ENCODE data around the gene KANSL1L. TPM values are rescaled to one million over a fixed set of nuclear protein-coding genes. Genes with fewer than 3 reads are reported as not detected.

KANSL1L gene
- total and polyA plus RNA-seq, 2 donors (not counting 1 experiment from before 2014, with no cell fraction given): 7.3 to 26.1 TPM

DNA sequence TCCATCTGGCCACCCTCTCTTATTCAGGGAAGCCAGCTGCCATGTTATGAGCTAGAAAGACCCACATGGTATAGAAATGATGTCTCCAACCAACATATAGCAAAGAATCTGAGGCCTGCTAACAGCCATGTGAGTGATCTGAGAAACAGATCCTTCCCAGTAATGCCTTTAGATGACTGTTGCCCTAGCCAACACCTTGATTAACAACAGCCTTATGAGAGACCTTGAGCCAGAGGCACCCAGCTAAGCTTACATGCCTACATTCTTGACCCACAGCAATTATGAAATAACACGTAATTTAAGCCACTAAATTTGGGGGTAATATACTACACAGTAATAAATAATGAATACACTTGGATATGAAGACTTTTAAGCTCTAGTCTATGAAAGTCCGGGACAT lies 13.0 kb downstream of the KANSL1L start:
- no peaks in the 10 kb centered on the region for H3K9me3 ChIP-seq (ENCODE audit: control insufficient read depth, insufficient read depth, low read depth, low read length)
- H2AFZ ChIP-seq (ENCODE audit: low read length): no peak overlapping the region
- H3K27me3 ChIP-seq (ENCODE audit: control insufficient read depth, insufficient read depth, low read length): no peaks in the 10 kb centered on the region
- no peaks in the 10 kb centered on the region for H4K20me1 ChIP-seq (ENCODE audit: control insufficient read depth, extremely low read depth, insufficient read depth, low read length)
- H3K4me3 ChIP-seq (replicated peaks in 1 of 4; ENCODE audit: control extremely low read depth in 1 of 4, insufficient read depth in 1 of 4, low read depth in 3 of 4, low read length in 4 of 4): no peak overlapping the region
- no peaks in the 10 kb centered on the region for H3K4me1 ChIP-seq (ENCODE audit: control insufficient read depth, extremely low read depth, insufficient read depth, low read length)
- no peaks in the 10 kb centered on the region for H3K79me2 ChIP-seq (ENCODE audit: control insufficient read depth, insufficient read depth, low read length)
- no peaks in the 10 kb centered on the region for H3K36me3 ChIP-seq (ENCODE audit: control insufficient read depth, insufficient read depth, low read length)
- TF ChIP-seq EZH2 (IDR thresholded peaks at IDR 0.05; ENCODE audit: low read length, missing control alignments): no peak
- TF ChIP-seq, protein P1, sequence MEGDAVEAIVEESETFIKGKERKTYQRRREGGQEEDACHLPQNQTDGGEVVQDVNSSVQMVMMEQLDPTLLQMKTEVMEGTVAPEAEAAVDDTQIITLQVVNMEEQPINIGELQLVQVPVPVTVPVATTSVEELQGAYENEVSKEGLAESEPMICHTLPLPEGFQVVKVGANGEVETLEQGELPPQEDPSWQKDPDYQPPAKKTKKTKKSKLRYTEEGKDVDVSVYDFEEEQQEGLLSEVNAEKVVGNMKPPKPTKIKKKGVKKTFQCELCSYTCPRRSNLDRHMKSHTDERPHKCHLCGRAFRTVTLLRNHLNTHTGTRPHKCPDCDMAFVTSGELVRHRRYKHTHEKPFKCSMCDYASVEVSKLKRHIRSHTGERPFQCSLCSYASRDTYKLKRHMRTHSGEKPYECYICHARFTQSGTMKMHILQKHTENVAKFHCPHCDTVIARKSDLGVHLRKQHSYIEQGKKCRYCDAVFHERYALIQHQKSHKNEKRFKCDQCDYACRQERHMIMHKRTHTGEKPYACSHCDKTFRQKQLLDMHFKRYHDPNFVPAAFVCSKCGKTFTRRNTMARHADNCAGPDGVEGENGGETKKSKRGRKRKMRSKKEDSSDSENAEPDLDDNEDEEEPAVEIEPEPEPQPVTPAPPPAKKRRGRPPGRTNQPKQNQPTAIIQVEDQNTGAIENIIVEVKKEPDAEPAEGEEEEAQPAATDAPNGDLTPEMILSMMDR (conservative IDR thresholded peaks at IDR 0.05 in 1 of 2, IDR thresholded peaks at IDR 0.05 in 1 of 2; ENCODE audit: low read depth in 1 of 2, low read length in 2 of 2): no peak
- H3K9ac ChIP-seq (ENCODE audit: insufficient read depth, low read length): no peak overlapping the region
- no peak overlapping the region for H3K27ac ChIP-seq (ENCODE audit: insufficient read depth, low read length)
- no peak for DNase-seq (ENCODE audit: low read depth in 2 of 2)
- no peak overlapping the region for H3K4me2 ChIP-seq (ENCODE audit: extremely low read depth, insufficient read depth, low read length)

DNA sequence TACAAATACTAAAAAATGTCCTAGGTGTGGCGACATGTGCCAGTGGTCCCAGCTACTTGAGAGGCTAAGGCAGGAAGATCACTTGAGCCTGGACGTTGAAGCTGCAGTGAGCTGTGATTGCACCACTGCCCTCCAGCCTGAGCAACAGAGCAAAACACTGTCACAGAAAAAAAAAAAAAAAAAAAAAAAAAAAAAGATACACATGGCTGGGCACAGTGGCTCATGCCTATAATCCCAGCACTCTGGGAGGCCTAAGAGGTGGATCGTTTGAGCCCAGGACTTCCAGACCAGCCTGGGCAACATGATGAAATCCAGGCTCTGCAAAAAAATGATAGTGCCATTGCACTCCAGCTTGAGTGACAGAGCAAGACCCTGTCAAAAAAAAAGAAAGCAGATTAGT lies 13.7 kb downstream of the KANSL1L start:
- no peak overlapping the region for H3K4me2 ChIP-seq (ENCODE audit: extremely low read depth, insufficient read depth, low read length)
- TF ChIP-seq EZH2 (IDR thresholded peaks at IDR 0.05; ENCODE audit: low read length, missing control alignments): no peak
- TF ChIP-seq, protein P1 (conservative IDR thresholded peaks at IDR 0.05 in 1 of 2, IDR thresholded peaks at IDR 0.05 in 1 of 2; ENCODE audit: low read depth in 1 of 2, low read length in 2 of 2): no peak
- H2AFZ ChIP-seq (ENCODE audit: low read length): no peak overlapping the region
- no peaks in the 10 kb centered on the region for H3K9me3 ChIP-seq (ENCODE audit: control insufficient read depth, insufficient read depth, low read depth, low read length)
- H3K36me3 ChIP-seq (ENCODE audit: control insufficient read depth, insufficient read depth, low read length): no peaks in the 10 kb centered on the region
- no peak overlapping the region for H3K27ac ChIP-seq (ENCODE audit: insufficient read depth, low read length)
- no peaks in the 10 kb centered on the region for H3K27me3 ChIP-seq (ENCODE audit: control insufficient read depth, insufficient read depth, low read length)
- no peaks in the 10 kb centered on the region for H3K4me1 ChIP-seq (ENCODE audit: control insufficient read depth, extremely low read depth, insufficient read depth, low read length)
- H4K20me1 ChIP-seq (ENCODE audit: control insufficient read depth, extremely low read depth, insufficient read depth, low read length): no peaks in the 10 kb centered on the region
- no peak overlapping the region for H3K9ac ChIP-seq (ENCODE audit: insufficient read depth, low read length)
- H3K79me2 ChIP-seq (ENCODE audit: control insufficient read depth, insufficient read depth, low read length): no peaks in the 10 kb centered on the region
- no peak for DNase-seq (ENCODE audit: low read depth in 2 of 2)
- H3K4me3 ChIP-seq (replicated peaks in 1 of 4; ENCODE audit: control extremely low read depth in 1 of 4, insufficient read depth in 1 of 4, low read depth in 3 of 4, low read length in 4 of 4): no peak overlapping the region

DNA sequence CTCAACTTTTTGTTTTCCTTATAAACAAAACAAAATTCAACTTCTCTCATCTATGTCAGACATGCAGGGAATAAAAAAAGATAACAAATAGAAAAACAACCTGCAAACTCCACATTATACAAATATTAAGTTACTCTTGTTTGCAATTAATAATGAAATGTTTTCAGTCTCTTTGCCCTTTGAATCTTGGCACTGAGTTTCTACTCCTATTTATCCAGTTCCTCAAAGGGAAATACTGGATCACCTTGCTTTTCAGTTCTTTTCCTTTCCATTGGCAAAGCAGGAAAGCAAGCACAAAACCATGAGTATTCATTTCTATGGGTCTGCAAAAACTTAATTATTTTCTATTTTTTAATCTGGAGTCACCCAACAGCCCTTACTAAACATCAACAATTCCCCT lies 23.6 kb downstream of the KANSL1L start:
- DNase-seq (ENCODE audit: low read depth in 2 of 2): no peak
- no peaks in the 10 kb centered on the region for H3K9me3 ChIP-seq (ENCODE audit: control insufficient read depth, insufficient read depth, low read depth, low read length)
- no peaks in the 10 kb centered on the region for H3K79me2 ChIP-seq (ENCODE audit: control insufficient read depth, insufficient read depth, low read length)
- H3K9ac ChIP-seq (ENCODE audit: insufficient read depth, low read length): no peak overlapping the region
- TF ChIP-seq, protein P1 (conservative IDR thresholded peaks at IDR 0.05 in 1 of 2, IDR thresholded peaks at IDR 0.05 in 1 of 2; ENCODE audit: low read depth in 1 of 2, low read length in 2 of 2): no peak
- no peak for TF ChIP-seq EZH2 (IDR thresholded peaks at IDR 0.05; ENCODE audit: low read length, missing control alignments)
- H3K36me3 ChIP-seq (ENCODE audit: control insufficient read depth, insufficient read depth, low read length): no peaks in the 10 kb centered on the region
- H2AFZ ChIP-seq (ENCODE audit: low read length): no peak overlapping the region
- no peaks in the 10 kb centered on the region for H3K27me3 ChIP-seq (ENCODE audit: control insufficient read depth, insufficient read depth, low read length)
- no peaks in the 10 kb centered on the region for H3K4me1 ChIP-seq (ENCODE audit: control insufficient read depth, extremely low read depth, insufficient read depth, low read length)
- H3K27ac ChIP-seq (ENCODE audit: insufficient read depth, low read length): no peak overlapping the region
- H3K4me3 ChIP-seq (replicated peaks in 1 of 4; ENCODE audit: control extremely low read depth in 1 of 4, insufficient read depth in 1 of 4, low read depth in 3 of 4, low read length in 4 of 4): no peak overlapping the region
- H4K20me1 ChIP-seq (ENCODE audit: control insufficient read depth, extremely low read depth, insufficient read depth, low read length): no peaks in the 10 kb centered on the region
- H3K4me2 ChIP-seq (ENCODE audit: extremely low read depth, insufficient read depth, low read length): no peak overlapping the region

Data from fibroblast of lung (primary cell).